HG03469 (cell line): ENCODE measurements around the gene MYD88.
"Not testable (repeated sequence)": the region's sequence is repeated elsewhere in the genome, so short reads cannot be mapped to it uniquely, and the experiment has no call there.

Source experiments
- ATAC-seq: cut with Tn5 transposase; IDR thresholded peaks from one replicate; pipeline ENCODE4 v1.9.1; 2021; ENCODE audit warnings: mild to moderate bottlenecking, moderate library complexity, moderate number of reproducible peaks; ENCODE audit not compliant: unreplicated experiment

Gene MYD88

GRCh38 chr3:38124324-38125122 is 13.9 kb upstream of the MYD88 start:
- ATAC-seq = no peak

- no peak for ATAC-seq
These were observed 12.9 kb upstream of the MYD88 start for GRCh38 chr3:38125305-38126120.

- ATAC-seq = no peak
These were observed 12.2 kb upstream of the MYD88 start for GRCh38 chr3:38126121-38126892.

GRCh38 chr3:38127611-38128302 is 10.7 kb upstream of the MYD88 start:
- no peak for ATAC-seq

GRCh38 chr3:38128303-38128655 is 10.2 kb upstream of the MYD88 start:
- ATAC-seq = no peak

- no peak for ATAC-seq
These were observed 9.4 kb upstream of the MYD88 start for GRCh38 chr3:38129058-38129457.

- ATAC-seq = no peak
These were observed 7.8 kb upstream of the MYD88 start for GRCh38 chr3:38130631-38131065.

- no peak for ATAC-seq
These were observed 6.7 kb upstream of the MYD88 start for GRCh38 chr3:38131621-38132369.

GRCh38 chr3:38133209-38133556 is 5.3 kb upstream of the MYD88 start:
- no peak for ATAC-seq

- ATAC-seq = no peak
These were observed 4.7 kb upstream of the MYD88 start for GRCh38 chr3:38133557-38134405.

- ATAC-seq = not testable (repeated sequence)
These were observed 3.8 kb upstream of the MYD88 start for GRCh38 chr3:38134517-38135143.

- ATAC-seq = not testable (repeated sequence)
These were observed 2.7 kb upstream of the MYD88 start for GRCh38 chr3:38135621-38136277.

- ATAC-seq = no peak
These were observed 2.1 kb upstream of the MYD88 start for GRCh38 chr3:38136393-38136776.

- peak; percentile 79 for ATAC-seq
These were observed 1.5 kb upstream of the MYD88 start, which contains the start of gene ACAA1 for GRCh38 chr3:38136777-38137614. Gene ACAA1 (minus strand): TSS chr3:38137127. CDS start chr3:38137035, 92 bp downstream.

- ATAC-seq = no peak
These were observed 679 bp upstream of the MYD88 start for GRCh38 chr3:38137615-38138348.

GRCh38 chr3:38139191-38139590 is 730 bp downstream of the MYD88 start:
- ATAC-seq = no peak

- ATAC-seq = no peak
These were observed 1.2 kb downstream of the MYD88 start for GRCh38 chr3:38139652-38140051.
